Liver (tissue), 3 donors: Measurements from ENCODE around the gene COPS2.

Experiments used
- CTCF ChIP-seq: fragments of 150-350 bp; IDR thresholded peaks from 2 replicates; pipeline ENCODE4 v1.5.1; 2017; ENCODE audit warnings: improper control_type of control experiment, low read depth, low read length; ENCODE audit not compliant: missing input control
- EGR1 ChIP-seq, 2 donors: IDR thresholded peaks; 2 replicates each; pipeline ENCODE4 v1.6.1; 2016 to 2018; ENCODE audit warnings: antibody characterized with exemption in 2 of 2, low read depth in 2 of 2
- FOXA1 ChIP-seq: IDR thresholded peaks from 2 replicates; pipeline ENCODE4 v1.6.1; 2016; ENCODE audit warnings: antibody characterized with exemption
- GABPA ChIP-seq, 2 donors: IDR thresholded peaks in 1 of 2; conservative IDR thresholded peaks in 1 of 2; 2 replicates each; pipeline ENCODE4 v1.6.1; 2016; ENCODE audit warnings: antibody characterized with exemption in 2 of 2, mild to moderate bottlenecking in 1 of 2, moderate library complexity in 1 of 2
- HNF4G ChIP-seq: IDR thresholded peaks from 2 replicates; pipeline ENCODE4 v1.6.1; 2016; ENCODE audit warnings: antibody characterized with exemption
- JUND ChIP-seq, 2 donors: IDR thresholded peaks; 2 replicates each; pipeline ENCODE4 v1.6.1; 2016; ENCODE audit warnings: antibody characterized with exemption in 2 of 2
- SP1 ChIP-seq: IDR thresholded peaks from 2 replicates; pipeline ENCODE4 v1.6.1; 2018; ENCODE audit warnings: antibody characterized with exemption, mild to moderate bottlenecking
- TAF1 ChIP-seq: conservative IDR thresholded peaks from 2 replicates; pipeline ENCODE4 v1.6.1; 2016; ENCODE audit warnings: antibody characterized with exemption, mild to moderate bottlenecking
- YY1 ChIP-seq: IDR thresholded peaks from 2 replicates; pipeline ENCODE4 v1.6.1; 2016; ENCODE audit warnings: antibody characterized with exemption, mild to moderate bottlenecking
- TF ChIP-seq, protein P1 (sequence below): IDR thresholded peaks from 2 replicates; pipeline ENCODE4 v1.6.1; 2016; ENCODE audit warnings: antibody characterized with exemption
- TF ChIP-seq, protein P2 (sequence below): IDR thresholded peaks from 2 replicates; pipeline ENCODE4 v1.6.1; 2016; ENCODE audit warnings: antibody characterized with exemption
- TF ChIP-seq, protein P3 (sequence below): IDR thresholded peaks from 2 replicates; pipeline ENCODE4 v1.6.1; 2016; ENCODE audit warnings: antibody characterized with exemption
- TF ChIP-seq, protein P4 (sequence below): IDR thresholded peaks from 2 replicates; pipeline ENCODE4 v1.6.1; 2016; ENCODE audit warnings: antibody characterized with exemption, mild to moderate bottlenecking
- donor health status: healthy.
- donor health status: healthy.

DNA sequence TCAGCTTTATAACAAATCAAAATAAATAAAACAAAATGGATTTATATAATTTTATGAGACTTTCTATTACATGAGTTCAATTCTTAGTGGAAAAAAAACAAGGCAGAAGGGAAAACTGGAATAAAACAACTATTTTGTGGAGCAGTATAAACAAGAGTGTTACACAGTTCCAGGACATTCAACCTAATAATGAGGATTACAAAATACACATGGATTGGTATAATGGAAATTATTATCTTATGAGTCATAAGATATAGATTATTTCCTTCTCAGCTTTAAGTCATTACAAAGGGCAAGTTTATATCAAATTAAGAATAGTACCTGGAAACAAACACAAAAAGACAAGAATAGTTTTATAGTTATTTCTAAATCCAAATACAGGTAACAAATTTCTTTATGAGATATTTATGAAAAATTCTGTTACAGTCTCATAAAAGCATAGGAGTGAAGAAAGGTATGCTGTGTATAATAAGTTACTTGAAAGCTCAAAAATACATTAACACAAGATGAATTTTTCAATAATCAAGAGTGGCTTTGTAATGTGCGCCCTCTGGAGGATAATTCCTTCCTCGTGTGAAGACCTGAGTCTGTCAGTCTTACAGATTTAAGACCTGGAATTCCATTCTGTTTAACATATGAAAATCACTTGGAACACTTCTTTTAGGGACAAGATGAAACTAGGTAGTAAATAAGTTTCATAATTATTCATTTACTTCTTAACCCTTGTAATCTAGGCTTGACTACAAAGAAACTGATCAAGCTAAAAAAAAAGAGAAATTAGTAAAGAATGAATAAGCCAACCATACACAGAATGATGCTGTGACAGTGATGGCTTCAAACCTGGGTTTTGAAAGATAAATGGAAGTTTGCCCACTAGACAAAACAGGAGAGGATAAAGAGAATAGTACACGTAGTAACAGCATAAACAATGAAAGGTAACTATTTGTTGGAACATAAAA lies 9.5 kb downstream of the COPS2 start:
- TF ChIP-seq, protein P1, sequence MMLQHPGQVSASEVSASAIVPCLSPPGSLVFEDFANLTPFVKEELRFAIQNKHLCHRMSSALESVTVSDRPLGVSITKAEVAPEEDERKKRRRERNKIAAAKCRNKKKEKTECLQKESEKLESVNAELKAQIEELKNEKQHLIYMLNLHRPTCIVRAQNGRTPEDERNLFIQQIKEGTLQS = no peak
- TF ChIP-seq CTCF (peak; percentile 44), YY1 (no peak), FOXA1 (no peak), TAF1 (no peak), HNF4G (no peak), GABPA (IDR thresholded peaks at IDR 0.05 in 1 of 2, conservative IDR thresholded peaks at IDR 0.05 in 1 of 2) (no peak), SP1 (no peak), JUND (IDR thresholded peaks at IDR 0.05) (no peak), EGR1 (IDR thresholded peaks at IDR 0.05; ENCODE audit: low read depth in 2 of 2) (no peak)
- TF ChIP-seq, protein P2, sequence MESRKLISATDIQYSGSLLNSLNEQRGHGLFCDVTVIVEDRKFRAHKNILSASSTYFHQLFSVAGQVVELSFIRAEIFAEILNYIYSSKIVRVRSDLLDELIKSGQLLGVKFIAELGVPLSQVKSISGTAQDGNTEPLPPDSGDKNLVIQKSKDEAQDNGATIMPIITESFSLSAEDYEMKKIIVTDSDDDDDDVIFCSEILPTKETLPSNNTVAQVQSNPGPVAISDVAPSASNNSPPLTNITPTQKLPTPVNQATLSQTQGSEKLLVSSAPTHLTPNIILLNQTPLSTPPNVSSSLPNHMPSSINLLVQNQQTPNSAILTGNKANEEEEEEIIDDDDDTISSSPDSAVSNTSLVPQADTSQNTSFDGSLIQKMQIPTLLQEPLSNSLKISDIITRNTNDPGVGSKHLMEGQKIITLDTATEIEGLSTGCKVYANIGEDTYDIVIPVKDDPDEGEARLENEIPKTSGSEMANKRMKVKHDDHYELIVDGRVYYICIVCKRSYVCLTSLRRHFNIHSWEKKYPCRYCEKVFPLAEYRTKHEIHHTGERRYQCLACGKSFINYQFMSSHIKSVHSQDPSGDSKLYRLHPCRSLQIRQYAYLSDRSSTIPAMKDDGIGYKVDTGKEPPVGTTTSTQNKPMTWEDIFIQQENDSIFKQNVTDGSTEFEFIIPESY = no peak
- TF ChIP-seq, protein P3, sequence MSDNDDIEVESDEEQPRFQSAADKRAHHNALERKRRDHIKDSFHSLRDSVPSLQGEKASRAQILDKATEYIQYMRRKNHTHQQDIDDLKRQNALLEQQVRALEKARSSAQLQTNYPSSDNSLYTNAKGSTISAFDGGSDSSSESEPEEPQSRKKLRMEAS = no peak
- TF ChIP-seq, protein P4, sequence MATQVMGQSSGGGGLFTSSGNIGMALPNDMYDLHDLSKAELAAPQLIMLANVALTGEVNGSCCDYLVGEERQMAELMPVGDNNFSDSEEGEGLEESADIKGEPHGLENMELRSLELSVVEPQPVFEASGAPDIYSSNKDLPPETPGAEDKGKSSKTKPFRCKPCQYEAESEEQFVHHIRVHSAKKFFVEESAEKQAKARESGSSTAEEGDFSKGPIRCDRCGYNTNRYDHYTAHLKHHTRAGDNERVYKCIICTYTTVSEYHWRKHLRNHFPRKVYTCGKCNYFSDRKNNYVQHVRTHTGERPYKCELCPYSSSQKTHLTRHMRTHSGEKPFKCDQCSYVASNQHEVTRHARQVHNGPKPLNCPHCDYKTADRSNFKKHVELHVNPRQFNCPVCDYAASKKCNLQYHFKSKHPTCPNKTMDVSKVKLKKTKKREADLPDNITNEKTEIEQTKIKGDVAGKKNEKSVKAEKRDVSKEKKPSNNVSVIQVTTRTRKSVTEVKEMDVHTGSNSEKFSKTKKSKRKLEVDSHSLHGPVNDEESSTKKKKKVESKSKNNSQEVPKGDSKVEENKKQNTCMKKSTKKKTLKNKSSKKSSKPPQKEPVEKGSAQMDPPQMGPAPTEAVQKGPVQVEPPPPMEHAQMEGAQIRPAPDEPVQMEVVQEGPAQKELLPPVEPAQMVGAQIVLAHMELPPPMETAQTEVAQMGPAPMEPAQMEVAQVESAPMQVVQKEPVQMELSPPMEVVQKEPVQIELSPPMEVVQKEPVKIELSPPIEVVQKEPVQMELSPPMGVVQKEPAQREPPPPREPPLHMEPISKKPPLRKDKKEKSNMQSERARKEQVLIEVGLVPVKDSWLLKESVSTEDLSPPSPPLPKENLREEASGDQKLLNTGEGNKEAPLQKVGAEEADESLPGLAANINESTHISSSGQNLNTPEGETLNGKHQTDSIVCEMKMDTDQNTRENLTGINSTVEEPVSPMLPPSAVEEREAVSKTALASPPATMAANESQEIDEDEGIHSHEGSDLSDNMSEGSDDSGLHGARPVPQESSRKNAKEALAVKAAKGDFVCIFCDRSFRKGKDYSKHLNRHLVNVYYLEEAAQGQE = no peak
